Kidney glomerular epithelial cell (primary cell): ENCODE measurements around the gene NARS2.
"Not testable (repeated sequence)": the region's sequence is repeated elsewhere in the genome, so short reads cannot be mapped to it uniquely, and the experiment has no call there.

Experiments used
- DNase-seq: peaks from one replicate; lab custom pipeline; 2025; lab: John Stamatoyannopoulos, UW

NARS2 gene

DNA sequence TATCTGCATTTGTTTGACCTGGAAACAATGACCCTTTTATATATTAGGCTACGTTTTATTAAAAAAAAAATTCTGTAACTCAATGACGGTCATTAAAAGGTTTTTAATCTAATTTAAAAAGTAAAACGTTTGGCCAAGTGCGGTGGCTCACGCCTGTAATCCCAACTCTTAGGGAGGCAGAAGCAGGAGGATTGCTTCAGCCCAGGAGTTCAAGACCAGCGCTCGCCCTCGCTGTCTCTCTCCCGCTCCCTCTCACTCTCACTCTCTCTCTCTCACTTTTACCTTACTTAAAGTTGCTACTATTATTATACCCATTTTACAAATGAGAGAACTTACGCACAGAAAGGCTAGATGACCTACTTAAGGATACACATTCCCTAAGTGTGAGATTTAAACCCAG, 814 bp upstream of the NARS2 start:
- DNase-seq: no peak

DNA sequence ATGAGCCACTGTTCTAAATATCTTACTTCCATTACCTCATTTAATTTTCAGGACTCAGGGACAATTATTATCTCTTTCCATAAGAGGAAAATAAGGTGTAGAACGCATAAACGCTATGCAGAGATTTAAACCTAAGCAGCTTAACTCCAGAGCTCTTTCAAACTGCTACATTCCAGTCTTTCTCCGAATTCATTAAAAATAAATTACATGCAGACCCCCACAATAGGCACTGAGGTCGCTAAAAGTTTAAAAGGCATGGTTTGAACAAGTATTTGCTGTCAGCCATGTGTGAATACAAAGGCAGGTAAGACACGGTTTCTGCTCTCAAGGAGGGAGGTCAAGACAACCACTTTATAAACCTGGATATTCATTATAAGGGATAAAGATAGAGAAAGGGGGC, 983 bp downstream of the NARS2 start:
- DNase-seq: no peak

DNA sequence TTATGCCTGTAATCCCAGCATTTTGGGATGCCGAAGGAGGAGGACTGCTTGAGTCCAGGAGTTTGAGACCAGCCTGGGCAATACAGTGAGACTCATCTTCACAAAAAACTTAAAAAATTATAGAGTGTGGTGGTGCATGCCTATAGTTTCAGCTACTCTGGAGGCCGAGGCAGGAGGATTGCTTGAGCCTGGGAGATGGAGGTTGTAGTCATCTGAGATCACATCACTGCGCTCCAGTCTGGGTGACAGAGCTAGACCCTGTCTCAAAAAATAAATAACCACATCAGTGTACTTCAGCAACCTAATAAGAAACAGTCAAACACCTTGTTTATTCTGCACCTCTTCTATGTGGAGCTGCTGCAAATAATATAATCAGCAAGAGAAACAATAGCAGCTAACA, 1.4 kb downstream of the NARS2 start:
- no peak for DNase-seq

DNA sequence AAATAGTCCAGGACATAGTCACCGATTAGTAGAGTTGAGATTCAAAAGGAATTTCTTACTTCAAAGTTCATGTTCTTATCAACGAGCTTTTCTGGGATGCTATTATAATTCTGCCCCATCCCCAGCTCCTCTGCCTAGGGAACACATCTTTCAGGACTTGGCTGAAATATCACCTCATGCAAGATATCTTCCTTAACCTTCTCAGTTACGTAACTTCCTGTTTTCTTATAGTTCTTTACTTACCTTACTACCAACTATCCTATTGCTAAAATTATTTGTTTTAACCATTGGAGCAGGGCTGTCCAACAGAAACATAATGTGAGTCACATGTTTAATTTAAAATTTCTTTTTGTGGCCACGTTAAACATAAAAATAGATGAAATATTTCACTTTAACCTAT, 2.3 kb downstream of the NARS2 start:
- DNase-seq: no peak

DNA sequence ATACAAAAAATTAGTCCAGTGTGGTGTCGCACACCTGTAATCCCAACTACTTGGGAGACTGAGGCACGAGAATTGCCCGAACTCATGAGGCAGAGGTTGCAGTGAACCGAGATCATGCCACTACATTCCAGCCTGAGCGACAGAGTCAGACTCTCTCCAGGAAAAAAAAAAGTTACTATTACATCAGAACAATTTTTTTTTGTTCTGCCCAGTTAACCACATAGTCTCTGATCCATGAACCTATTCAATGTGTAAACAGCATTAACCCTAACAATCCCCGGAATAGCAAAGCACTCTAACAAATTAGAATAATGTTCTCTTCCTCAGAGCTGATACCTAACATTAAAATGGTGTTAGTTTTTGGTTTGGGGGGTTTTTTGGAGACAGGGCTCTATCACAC, 4.6 kb downstream of the NARS2 start:
- DNase-seq: peak; percentile 52

DNA sequence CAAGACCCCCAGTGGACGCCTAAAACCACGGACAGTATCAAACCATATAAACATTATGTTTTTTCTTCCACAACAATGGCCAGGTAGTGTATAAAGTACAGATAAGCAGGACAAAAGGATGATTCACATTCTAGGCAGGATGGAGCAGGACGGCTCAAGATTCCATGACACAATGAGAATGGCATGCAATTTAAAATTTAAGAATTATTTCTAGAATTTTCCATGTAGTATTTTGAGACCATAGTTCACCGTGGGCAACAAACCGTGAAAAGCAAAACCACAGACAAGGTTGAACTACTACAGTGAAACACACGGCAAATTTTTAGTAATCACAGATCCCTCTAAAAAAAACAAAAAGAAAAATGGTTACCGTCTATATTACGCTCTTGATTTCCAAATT, 7.5 kb downstream of the NARS2 start:
- DNase-seq: peak; percentile 93

DNA sequence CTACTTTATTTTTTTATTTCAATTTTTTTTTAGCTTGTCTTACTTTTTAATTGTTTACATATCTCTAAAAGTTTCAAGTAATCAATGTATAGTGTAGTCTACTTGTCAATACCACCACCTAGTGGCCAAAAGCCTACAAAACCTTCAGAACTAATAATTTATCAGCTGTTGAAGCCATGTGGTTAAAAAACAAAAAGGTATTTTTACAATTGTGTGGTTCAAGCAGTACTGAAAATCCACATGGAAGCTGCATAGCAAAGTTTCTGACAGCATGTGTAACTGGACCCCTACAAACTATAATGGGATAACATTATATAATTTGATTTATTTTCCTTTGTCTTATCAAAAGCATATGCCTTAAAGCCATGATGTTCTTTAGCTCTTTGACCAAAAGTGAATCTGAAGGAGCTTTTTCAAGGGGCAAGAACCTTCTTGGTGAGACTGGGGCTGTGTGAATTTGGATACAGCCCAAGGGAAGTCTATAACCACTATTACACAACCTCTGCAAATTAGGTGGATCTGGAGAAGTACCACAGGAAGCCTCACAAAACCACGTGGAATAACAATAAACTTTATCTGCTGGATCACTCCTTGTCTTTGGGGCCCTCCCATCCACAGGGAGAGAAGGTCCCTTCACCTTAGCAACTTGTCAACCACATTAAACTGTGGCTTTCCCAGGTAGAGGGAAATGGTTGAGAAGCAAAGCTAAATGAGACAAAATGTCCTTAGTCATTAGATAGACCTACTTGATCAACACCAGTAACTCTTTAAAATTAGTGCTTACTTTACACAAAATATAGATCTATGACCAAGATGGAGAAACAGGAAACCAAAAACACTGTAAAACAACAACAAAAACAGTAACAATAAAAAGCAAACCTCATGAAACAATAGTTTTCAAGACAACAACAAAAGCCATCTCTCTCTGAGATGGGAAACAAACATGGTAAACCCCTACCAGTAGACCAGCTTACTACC, 9.9 kb downstream of the NARS2 start:
- peak; percentile 67 for DNase-seq

DNA sequence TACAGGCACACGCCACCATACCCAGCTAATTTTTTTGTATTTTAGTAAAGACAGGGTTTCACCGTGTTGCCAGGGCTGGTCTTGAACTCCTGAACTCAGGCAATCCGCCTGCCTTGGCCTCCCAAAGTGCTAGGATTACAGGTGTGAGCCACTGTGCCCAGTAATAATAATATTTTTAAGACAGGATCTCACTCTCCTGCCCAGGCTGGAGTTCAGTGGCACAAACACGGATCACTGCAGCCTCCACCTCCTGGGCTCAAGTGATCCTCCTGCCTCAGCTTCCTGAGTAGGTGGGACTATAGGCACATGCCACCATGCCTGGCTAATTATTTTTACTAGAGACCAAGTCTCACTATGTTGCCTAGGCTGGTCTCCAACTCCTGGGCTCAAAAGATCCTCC, 10.6 kb downstream of the NARS2 start:
- not testable (repeated sequence) for DNase-seq

DNA sequence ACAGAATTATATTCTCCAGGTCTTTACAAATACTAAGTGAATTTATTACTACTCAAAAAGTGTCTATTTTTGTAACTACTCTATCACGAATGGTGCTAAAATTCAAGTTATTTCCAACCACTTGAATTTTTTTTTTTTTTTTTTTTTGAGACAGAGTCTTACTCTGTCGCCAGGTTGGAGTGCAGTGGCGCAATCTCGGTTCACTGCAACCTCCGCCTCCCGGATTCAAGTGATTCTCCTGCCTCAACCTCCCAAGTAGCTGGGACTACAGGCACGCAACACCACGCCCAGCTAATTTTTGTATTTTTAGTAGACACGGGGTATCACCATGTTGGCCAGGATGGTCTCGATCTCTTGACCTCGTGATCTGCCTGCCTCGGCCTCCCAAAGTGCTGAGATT, 11.6 kb downstream of the NARS2 start:
- not testable (repeated sequence) for DNase-seq

DNA sequence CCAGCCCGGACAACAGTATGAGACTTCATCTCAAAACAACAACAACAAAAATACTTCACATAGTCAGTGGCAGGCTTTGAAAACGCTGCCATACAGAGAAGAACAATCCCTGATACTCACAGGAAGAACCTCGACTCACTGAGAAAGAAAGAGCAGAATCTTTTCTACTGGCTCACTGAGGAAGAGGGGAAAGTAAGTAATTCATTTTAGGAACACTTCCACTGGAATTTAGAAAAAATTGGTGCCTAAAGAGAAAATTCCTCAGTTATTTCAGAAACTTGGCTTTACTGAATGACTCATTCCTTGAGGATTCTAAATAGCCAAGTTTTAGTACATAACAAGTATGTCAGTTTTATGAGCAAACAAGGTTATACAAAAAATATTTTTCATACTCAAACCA, 12.3 kb downstream of the NARS2 start:
- DNase-seq: no peak

DNA sequence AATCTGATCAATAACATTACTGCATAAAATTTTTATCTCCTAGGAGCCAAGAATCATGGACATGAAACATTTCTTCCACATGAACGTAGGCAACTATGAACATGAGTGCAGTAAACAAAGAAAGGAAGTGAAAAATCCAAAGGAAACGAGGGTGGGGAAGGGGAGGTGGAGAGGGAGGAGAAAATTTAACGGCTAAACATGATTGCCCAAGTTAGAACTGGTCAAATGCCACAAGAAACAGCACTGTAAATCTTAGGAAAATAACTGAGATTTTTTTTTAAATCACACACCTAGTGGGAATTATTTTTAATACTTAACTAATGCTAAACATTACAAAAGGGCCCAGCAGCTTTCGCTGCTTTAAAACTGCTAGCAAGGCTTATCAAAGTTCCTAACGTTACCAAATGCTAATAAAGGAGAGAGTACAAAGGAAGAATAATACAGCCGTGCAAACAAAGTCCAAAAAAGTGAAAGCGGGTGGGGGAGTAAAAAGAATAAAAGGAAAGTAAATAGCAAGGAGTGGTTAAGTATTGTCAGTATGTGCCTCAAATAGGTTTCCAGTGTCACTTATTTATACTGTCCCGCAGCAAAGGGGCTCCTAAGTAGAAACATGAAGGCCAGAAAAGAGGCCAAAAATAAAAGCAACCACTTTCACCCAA, 13.7 kb downstream of the NARS2 start:
- no peak for DNase-seq

DNA sequence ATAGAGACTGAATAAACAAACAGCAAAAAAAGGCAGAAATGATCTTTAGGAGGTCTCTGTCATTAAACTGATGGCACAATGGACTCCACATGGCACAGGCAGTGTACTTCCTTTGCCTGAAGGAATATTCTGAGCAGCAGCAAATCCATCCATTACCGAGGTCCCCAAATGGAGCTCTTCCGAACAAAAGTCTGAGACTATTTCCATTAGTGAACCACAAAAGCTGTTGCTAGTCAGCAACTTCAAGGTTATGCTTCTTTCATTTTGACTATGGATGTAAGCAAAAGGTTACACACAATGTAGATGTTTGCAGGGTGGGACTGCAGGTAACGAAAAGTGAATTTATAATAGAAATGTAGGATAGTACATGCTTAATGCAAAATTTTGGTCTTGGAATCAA, 14.5 kb downstream of the NARS2 start:
- DNase-seq: no peak

DNA sequence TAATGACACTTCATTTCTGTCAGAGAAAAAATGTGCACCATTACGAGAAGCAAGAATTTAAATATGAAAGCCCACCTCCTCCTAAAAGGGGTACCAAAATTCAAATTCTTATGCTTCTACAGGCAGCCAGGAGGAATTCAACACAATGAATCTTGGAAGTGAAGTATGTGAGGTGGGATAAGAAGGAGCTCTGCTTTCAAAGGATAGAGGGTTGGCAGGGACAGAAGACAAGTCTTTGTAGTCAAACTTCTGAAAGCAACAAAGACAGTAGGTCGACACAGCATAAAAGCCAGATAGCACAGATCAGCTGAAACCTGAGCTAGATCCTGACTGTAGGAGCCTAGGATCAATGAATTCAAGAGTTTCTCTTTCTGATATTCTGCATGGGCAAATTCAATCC, 17.4 kb downstream of the NARS2 start:
- no peak for DNase-seq

DNA sequence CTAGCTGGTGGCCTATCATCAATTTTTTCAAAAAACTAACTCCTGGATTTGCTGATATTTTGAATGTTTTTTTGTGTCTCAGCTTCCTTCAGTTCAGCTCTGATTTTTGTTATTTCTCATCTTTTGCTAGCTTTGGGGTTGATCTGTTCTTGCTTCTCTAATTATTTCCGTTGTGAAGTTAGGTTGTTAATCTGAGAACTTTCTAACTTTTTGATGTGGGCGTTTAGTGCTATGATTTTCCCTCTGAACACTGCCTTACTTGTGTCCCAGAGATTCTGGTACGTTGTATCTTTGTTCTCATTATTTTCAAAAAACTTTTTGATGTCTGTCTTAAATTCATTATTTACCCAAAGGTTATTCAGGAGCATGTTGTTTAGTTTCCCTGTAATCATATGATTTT, 19.1 kb downstream of the NARS2 start:
- DNase-seq: no peak

DNA sequence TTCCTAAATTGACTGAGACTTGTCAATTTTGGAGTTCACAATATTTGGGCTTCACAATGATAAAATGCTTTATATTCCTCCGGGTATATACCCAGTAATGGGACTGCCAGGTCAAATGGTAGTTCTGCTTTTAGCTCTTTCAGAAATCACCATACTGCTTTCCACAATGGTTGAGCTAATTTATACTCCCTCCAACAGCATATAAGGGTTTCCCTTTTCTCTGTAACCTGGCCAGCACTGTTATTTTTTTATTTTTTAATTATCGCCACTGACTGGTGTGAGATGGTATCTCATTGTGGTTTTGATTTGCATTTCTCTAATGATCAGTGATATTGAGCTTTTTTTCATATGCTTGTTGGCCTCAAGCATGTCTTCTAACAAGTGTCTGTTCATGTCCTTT, 21.8 kb downstream of the NARS2 start:
- no peak for DNase-seq

DNA sequence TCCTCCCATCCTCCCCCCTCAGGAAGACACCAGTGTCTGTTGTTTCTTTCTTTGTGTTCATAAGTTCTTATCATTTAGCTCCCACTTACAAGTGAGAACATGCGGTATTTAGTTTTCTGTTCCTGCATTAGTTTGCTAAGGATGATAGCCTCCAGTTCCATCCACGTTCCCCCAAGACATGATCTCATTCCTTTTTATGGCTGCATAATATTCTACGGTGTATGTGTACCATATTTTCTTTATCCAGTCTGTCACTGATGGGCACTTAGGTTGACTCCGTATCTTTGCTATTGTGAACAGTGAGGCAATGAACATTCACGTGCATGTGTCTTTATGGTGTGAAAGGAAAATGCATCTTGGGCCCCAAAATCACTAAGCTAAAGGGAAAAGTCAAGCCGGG, 22.5 kb downstream of the NARS2 start:
- not testable (repeated sequence) for DNase-seq

DNA sequence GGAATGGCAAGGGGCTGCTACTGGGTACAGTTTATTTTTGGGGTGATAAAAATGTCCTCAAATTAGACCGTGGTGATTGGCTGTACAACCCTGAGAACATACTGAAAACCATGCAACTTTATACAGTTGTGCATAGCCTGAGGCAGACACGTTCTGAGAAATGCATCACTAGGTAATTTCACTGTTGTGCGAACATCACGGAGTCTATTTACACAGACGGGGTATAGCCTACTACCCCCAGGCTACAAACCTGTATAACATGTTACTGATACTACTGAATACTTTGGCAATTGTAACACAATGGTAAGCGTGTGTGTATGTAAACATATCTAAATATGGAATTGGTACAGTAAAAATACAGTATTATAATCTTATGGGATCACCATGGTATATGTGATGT, 23.6 kb downstream of the NARS2 start:
- no peak for DNase-seq

DNA sequence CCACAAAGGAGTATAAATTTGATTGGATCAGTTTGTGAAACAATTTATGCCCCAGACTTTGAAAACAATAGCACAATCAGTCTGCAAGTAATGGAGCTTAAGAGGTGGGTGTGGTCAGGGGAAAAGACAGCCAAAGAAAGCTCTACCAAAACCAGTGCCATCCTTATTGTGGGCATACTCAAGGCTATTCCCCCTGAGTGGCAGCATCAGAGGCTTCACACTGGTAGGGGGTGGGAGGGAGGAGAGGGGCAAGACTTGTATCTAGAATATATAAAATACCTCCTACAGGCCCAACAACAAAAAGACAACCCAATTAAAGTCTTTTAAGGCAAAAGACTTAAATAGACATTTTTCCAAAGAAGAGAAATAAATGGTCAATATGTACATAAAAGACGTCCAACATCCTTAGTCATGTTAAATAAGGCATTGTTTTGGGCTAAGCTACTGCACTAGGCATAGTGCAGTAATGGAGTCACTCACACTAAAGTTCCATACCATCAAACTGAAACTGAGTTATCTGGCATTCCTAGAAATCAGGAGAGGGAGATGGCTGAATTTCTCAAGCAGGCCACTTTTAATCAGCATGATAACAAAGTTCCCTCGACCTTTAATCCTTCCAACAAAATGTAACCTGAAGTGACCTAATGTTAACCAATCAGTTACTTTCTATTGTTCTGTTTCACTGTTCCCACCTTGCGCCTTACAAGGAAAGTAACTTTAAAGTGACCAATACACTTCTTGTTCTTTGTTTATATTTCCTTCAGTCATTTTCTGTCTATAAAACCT, 24.8 kb downstream of the NARS2 start:
- DNase-seq: no peak

DNA sequence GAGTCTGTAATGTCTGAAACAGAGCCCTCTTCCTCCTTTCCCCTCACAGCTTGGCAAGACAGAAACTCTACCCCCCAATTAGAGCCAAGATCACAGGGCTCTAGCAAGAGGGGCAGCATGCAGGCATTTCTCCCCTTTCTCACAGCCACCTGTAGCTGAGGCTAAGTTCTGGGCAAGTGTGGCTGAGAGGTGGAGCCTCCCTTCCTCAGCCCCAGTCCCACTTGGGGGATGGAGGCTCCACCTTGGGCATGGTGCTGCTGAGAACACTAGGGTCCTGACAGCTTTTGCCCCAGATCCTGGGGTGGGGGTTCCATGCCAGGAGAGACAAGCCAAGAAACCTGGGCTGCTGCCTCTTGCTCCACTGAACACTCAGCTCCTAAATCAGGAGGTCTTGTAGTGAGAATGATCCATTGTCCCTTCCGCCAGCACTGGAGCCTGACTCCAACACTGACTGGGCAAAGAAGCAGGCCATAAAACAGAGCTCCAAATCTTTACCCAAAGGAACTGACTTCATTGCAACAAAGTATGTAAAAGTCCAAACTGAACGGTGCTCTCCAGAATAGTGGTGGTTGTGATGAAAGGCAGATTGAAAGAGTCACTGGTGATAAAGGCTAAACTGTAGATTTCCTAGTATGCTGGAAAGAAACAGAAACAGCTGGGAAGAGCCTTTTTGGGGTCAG, 25.6 kb downstream of the NARS2 start:
- no peak for DNase-seq

DNA sequence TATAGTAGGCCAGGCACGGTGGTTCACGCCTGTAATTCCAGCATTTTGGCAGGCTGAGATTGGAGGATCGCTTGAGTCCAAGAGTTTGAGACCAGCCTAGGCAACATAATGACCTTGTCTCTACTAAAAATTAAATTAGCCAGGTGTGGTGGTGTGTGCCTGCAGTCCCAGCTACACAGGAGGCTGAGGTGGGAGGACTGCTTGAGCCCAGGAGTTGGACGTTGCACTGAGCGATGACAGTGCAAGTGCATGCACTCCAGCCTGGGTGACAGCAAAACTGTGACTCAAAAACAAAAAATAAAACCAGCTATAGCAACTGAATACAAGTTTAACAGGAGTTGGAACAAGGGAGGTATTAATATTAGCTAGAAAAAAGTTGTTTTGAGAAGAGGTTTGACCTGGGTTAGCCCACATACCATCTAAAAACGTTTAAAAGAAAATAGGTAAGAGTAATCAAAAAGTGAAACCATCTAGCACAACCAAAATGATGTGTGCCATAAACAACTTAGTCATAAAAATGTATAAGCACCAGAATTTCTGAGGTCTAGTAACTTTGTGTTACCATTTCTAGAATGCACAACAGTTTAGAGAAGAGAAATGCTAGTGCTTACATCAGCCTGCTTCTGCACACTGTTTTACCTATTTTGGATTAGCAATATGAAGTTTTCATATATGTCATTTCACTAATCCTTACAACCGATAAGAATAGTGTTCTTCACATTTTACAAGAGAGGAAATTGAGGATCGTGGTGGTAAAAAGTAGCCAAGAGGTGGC, 26.5 kb downstream of the NARS2 start:
- no peak for DNase-seq

DNA sequence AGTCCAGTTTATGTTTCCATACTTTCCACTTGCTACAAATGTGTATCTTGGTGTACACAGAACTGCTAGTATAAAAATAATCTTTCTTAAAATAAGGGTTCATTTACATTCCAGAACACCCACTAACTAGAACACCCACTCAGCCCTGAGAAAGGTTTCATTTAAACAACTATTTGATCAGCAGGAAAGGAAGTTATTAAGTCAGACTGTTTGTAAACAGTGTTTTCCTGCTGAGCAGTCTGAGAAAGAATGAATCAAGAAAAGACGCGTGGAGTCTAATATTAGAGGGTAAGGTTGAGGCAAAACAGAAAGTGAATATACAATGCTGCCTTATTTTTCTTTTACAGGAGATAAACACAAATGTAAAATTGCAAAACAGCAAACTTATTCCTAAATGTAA, 32.7 kb downstream of the NARS2 start:
- no peak for DNase-seq
